ENCODE measurements around the gene AKAP13. TPM values are rescaled to one million over a fixed set of nuclear protein-coding genes. Genes with fewer than 3 reads are reported as not detected.

AKAP13 gene
- total and polyA plus RNA-seq, 2 of the 13 experiments (the other 11 are each of a cell fraction or from before 2014, with no cell fraction given), result 6.7 to 27.1 TPM

- TF ChIP-seq POGK (CRISPR knock-in tag; conservative IDR thresholded peaks at IDR 0.05) (no peak), TEAD3 (CRISPR knock-in tag; optimal IDR thresholded peaks at IDR 0.05; ENCODE audit: borderline replicate concordance) (peak; percentile 30), ZSCAN9 (CRISPR knock-in tag; IDR thresholded peaks at IDR 0.05; ENCODE audit: borderline replicate concordance) (no peak), E2F2 (CRISPR knock-in tag; IDR thresholded peaks at IDR 0.05; ENCODE audit: borderline replicate concordance) (no peak), MXI1 (IDR thresholded peaks at IDR 0.05; ENCODE audit: borderline replicate concordance, low read depth, low read length) (peak; percentile 43; the same call in 1 of the 3 replicates), PHF21A (CRISPR knock-in tag; IDR thresholded peaks at IDR 0.05) (peak; percentile 62; the same call in 1 of the 2 replicates), ZBTB20 (CRISPR knock-in tag; IDR thresholded peaks at IDR 0.05; ENCODE audit: borderline replicate concordance, low read depth) (peak; percentile 28; the same call in 1 of the 2 replicates), MAFF (IDR thresholded peaks at IDR 0.05; ENCODE audit: low read depth, low read length) (peak; percentile 50), ZNF350 (CRISPR knock-in tag; IDR thresholded peaks at IDR 0.05; ENCODE audit: borderline replicate concordance, low read depth) (peak; percentile 25; the same call in 1 of the 2 replicates), ZBTB42 (CRISPR knock-in tag; IDR thresholded peaks at IDR 0.05) (peak; percentile 67; the same call in 1 of the 2 replicates), ZNF263 (CRISPR knock-in tag; IDR thresholded peaks at IDR 0.05) (peak; percentile 72), GFI1 (CRISPR knock-in tag; IDR thresholded peaks at IDR 0.05; ENCODE audit: borderline replicate concordance) (0 out of 2 replicates have a peak, but pooled peaks have one; percentile 43), ZFX (CRISPR knock-in tag; IDR thresholded peaks at IDR 0.05; ENCODE audit: low read depth) (peak; percentile 72), SAP130 (CRISPR knock-in tag; IDR thresholded peaks at IDR 0.05; ENCODE audit: low read depth) (peak; percentile 50; the same call in 1 of the 2 replicates), PITX1 (CRISPR knock-in tag; IDR thresholded peaks at IDR 0.05) (peak; percentile 59; the same call in 1 of the 2 replicates), NBN (conservative IDR thresholded peaks at IDR 0.05) (no peak), ZNF501 (CRISPR knock-in tag; IDR thresholded peaks at IDR 0.05) (peak; percentile 81), ZNF556 (CRISPR knock-in tag; IDR thresholded peaks at IDR 0.05; ENCODE audit: borderline replicate concordance) (0 out of 2 replicates have a peak, but pooled peaks have one; percentile 58), ZNF121 (CRISPR knock-in tag; IDR thresholded peaks at IDR 0.05) (peak; percentile 74)
- TF ChIP-seq, protein P1, sequence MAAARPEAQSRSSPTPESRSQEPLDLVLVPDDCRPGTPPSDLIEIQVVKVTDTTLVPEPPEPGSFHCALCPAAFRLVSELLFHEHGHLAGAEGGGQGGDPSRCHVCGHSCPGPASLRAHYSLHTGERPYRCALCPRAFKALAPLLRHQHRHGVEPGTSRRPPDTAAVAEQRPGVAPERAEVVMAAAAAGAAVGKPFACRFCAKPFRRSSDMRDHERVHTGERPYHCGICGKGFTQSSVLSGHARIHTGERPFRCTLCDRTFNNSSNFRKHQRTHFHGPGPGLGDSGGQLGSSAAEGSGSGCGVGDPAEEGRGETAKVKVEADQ (CRISPR knock-in tag; IDR thresholded peaks at IDR 0.05; ENCODE audit: borderline replicate concordance), result no peak
- TF ChIP-seq, protein P2, sequence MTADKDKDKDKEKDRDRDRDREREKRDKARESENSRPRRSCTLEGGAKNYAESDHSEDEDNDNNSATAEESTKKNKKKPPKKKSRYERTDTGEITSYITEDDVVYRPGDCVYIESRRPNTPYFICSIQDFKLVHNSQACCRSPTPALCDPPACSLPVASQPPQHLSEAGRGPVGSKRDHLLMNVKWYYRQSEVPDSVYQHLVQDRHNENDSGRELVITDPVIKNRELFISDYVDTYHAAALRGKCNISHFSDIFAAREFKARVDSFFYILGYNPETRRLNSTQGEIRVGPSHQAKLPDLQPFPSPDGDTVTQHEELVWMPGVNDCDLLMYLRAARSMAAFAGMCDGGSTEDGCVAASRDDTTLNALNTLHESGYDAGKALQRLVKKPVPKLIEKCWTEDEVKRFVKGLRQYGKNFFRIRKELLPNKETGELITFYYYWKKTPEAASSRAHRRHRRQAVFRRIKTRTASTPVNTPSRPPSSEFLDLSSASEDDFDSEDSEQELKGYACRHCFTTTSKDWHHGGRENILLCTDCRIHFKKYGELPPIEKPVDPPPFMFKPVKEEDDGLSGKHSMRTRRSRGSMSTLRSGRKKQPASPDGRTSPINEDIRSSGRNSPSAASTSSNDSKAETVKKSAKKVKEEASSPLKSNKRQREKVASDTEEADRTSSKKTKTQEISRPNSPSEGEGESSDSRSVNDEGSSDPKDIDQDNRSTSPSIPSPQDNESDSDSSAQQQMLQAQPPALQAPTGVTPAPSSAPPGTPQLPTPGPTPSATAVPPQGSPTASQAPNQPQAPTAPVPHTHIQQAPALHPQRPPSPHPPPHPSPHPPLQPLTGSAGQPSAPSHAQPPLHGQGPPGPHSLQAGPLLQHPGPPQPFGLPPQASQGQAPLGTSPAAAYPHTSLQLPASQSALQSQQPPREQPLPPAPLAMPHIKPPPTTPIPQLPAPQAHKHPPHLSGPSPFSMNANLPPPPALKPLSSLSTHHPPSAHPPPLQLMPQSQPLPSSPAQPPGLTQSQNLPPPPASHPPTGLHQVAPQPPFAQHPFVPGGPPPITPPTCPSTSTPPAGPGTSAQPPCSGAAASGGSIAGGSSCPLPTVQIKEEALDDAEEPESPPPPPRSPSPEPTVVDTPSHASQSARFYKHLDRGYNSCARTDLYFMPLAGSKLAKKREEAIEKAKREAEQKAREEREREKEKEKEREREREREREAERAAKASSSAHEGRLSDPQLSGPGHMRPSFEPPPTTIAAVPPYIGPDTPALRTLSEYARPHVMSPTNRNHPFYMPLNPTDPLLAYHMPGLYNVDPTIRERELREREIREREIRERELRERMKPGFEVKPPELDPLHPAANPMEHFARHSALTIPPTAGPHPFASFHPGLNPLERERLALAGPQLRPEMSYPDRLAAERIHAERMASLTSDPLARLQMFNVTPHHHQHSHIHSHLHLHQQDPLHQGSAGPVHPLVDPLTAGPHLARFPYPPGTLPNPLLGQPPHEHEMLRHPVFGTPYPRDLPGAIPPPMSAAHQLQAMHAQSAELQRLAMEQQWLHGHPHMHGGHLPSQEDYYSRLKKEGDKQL (CRISPR knock-in tag; IDR thresholded peaks at IDR 0.05; ENCODE audit: low read depth), result no peak
Observed at GRCh38 chr15:85330901-85331588, 49.4 kb upstream of the AKAP13 start (continued).
